B cell (primary cell): ENCODE data around the gene MYMX. TPM values are rescaled to one million over a fixed set of nuclear protein-coding genes. Genes with fewer than 3 reads are reported as not detected.

ENCODE experiments used
- ATAC-seq: fragments of 200-7000 bp; cut with Tn5 transposase; one replicate; pipeline ENCODE4 v1.10.0; 2021; ENCODE audit warnings: low read depth, mild to moderate bottlenecking, moderate number of reproducible peaks, moderate library complexity
- CTCF ChIA-PET: fragments of 350-600 bp; sonication (Branson Sonifier 250); formaldehyde crosslinking; loops from one replicate; lab custom pipeline; 2021; ENCODE audit warnings: antibody characterized with exemption, inconsistent platforms; lab: Charles Lee
- POLR2A ChIA-PET: fragments of 350-600 bp; sonication (Branson Sonifier 250); formaldehyde crosslinking; loops from one replicate; lab custom pipeline; 2021; ENCODE audit warnings: antibody characterized with exemption; lab: Charles Lee
- DNase-seq: peaks from one replicate; pipeline ENCODE4 v3.0.0; 2013
- H2AFZ ChIP-seq: 2 replicates; pipeline ENCODE4 v1.6.1; 2012; ENCODE audit warnings: mild to moderate bottlenecking, low read depth, low read length; ENCODE audit not compliant: insufficient read depth, poor library complexity, severe bottlenecking
- H3K27ac ChIP-seq, 2 donors: 1 replicate in 1 of 2; 2 replicates in 1 of 2; pipeline ENCODE4 v1.5.1; 2012 to 2013; ENCODE audit warnings: low read length in 2 of 2, mild to moderate bottlenecking in 2 of 2, moderate library complexity in 1 of 2
- H3K27me3 ChIP-seq, 4 experiments: fragments of 200-600 bp in 1 of 4; sonication (generic) in 1 of 4; replicated peaks in 1 of 4; 1 replicate in 2 of 4; 2 replicates in 2 of 4; pipeline versions ENCODE4 v1.6.1 to v1.7.0; 2013 to 2016; ENCODE audit warnings: low read length in 3 of 4, mild to moderate bottlenecking in 2 of 4, mixed read lengths in 1 of 4, moderate library complexity in 1 of 4; ENCODE audit not compliant: insufficient read depth in 4 of 4, control insufficient read depth in 3 of 4; ENCODE audit errors: control extremely low read depth in 1 of 4
- H3K36me3 ChIP-seq, 2 experiments: replicated peaks in 1 of 2; 1 replicate in 1 of 2; 2 replicates in 1 of 2; pipeline versions ENCODE4 v1.6.1 to v1.7.1; 2013; ENCODE audit warnings: low read length in 1 of 2; ENCODE audit not compliant: insufficient read depth in 2 of 2, control insufficient read depth in 1 of 2; ENCODE audit errors: control extremely low read depth in 1 of 2, extremely low read depth in 1 of 2
- H3K4me1 ChIP-seq, 2 donors: fragments of 200-600 bp in 1 of 2; sonication (generic) in 1 of 2; 1 replicate in 1 of 2; 2 replicates in 1 of 2; pipeline versions ENCODE4 v1.5.1 to v1.6.1; 2013 to 2017; ENCODE audit warnings: low read length in 2 of 2; ENCODE audit not compliant: control insufficient read depth in 2 of 2, insufficient read depth in 2 of 2
- H3K4me2 ChIP-seq: replicated peaks from 2 replicates; pipeline ENCODE3; 2012; ENCODE audit warnings: mild to moderate bottlenecking, low read depth, low read length; ENCODE audit not compliant: poor library complexity, severe bottlenecking
- H3K4me3 ChIP-seq, 5 experiments: fragments of 200-600 bp in 1 of 5; sonication (generic) in 1 of 5; 1 replicate in 3 of 5; 2 replicates in 2 of 5; pipeline versions ENCODE4 v1.5.1 to v1.7.0; 2011 to 2016; ENCODE audit warnings: low read length in 4 of 5, mild to moderate bottlenecking in 4 of 5, low read depth in 2 of 5, control low read depth in 1 of 5, moderate library complexity in 1 of 5; ENCODE audit not compliant: insufficient read depth in 1 of 5; ENCODE audit errors: control extremely low read depth in 1 of 5, extremely low read depth in 1 of 5
- H3K79me2 ChIP-seq: fragments of 200-600 bp; sonication (generic); one replicate; pipeline ENCODE4 v1.6.0; 2016; ENCODE audit warnings: low read length; ENCODE audit not compliant: control insufficient read depth, insufficient read depth
- H3K9ac ChIP-seq: fragments of 200-600 bp; sonication (generic); 2 replicates; pipeline ENCODE4 v1.6.1; 2017; ENCODE audit warnings: mild to moderate bottlenecking, low read length, moderate library complexity
- H3K9me3 ChIP-seq, 3 donors: one replicate each; pipeline versions ENCODE4 v1.6.1 to v1.7.1; 2013; ENCODE audit warnings: low read length in 2 of 3; ENCODE audit not compliant: control insufficient read depth in 2 of 3, insufficient read depth in 1 of 3; ENCODE audit errors: control extremely low read depth in 1 of 3
- H4K20me1 ChIP-seq: 2 replicates; pipeline ENCODE4 v1.6.0; 2012; ENCODE audit warnings: mild to moderate bottlenecking, low read length; ENCODE audit not compliant: insufficient read depth, control insufficient read depth, poor library complexity, severe bottlenecking
- H3K27ac Mint-ChIP-seq: one replicate; pipeline ENCODE4 v1.8.0; 2021; ENCODE audit warnings: mixed read lengths
- H3K27me3 Mint-ChIP-seq: one replicate; pipeline ENCODE4 v1.8.0; 2021; ENCODE audit warnings: mixed read lengths
- H3K4me1 Mint-ChIP-seq: one replicate; pipeline ENCODE4 v1.8.0; 2021; ENCODE audit warnings: mixed read lengths
- H3K4me3 Mint-ChIP-seq: one replicate; pipeline ENCODE4 v1.8.0; 2021; ENCODE audit warnings: mixed read lengths
- H3K9me3 Mint-ChIP-seq: one replicate; pipeline ENCODE4 v1.8.0; 2022; ENCODE audit warnings: mixed read lengths; ENCODE audit not compliant: insufficient read depth
- EZH2 ChIP-seq: IDR thresholded peaks from 2 replicates; pipeline ENCODE4 v1.6.1; 2012; ENCODE audit warnings: borderline replicate concordance, low read depth, mild to moderate bottlenecking, moderate library complexity, low read length; ENCODE audit not compliant: insufficient read depth, poor library complexity, severe bottlenecking
- WGBS: methylation state at CpG from one replicate; pipeline ENCODE4 v1.1.5; 2013; ENCODE audit warnings: missing lambda C conversion rate; ENCODE audit not compliant: insufficient coverage; 5-methylcytosine and 5-hydroxymethylcytosine counted together
- intact Hi-C: fragments of 100-400 bp; cut with micrococcal nuclease; formaldehyde crosslinking; loops from one replicate; pipeline ENCODE4 v1.10.0; 2022
- polyA minus RNA-seq: library from RNA; depleted of rRNA, polyadenylated mRNA; stranded (reverse); fragments of >200 nt; gene quantifications from 2 replicates; pipeline ENCODE4 v1.2.3, GENCODE V29; 2012
- polyA plus RNA-seq: library from polyadenylated mRNA; depleted of rRNA; stranded (reverse); fragments of >200 nt; gene quantifications from 2 replicates; pipeline ENCODE4 v1.2.3, GENCODE V29; 2012
- total RNA-seq, 2 donors: library from RNA; stranded (reverse); fragments of 120-200 nt in 1 of 2; gene quantifications; 1 replicate in 1 of 2; 2 replicates in 1 of 2; pipeline versions ENCODE4 v1.2.3 to v1.2.4, GENCODE V29; 2013 to 2022
- TF ChIP-seq, protein P1 (sequence below): fragments of 200-600 bp; IDR thresholded peaks from one replicate; pipeline ENCODE4 v1.8.0; 2022; ENCODE audit warnings: antibody characterized with exemption, mild to moderate bottlenecking

Gene MYMX
- total RNA-seq: not detected in 2 replicates
- total RNA-seq (2013): 0.16 TPM
- polyA plus RNA-seq: not detected in 2 replicates
- polyA minus RNA-seq: not detected in 2 replicates

DNA sequence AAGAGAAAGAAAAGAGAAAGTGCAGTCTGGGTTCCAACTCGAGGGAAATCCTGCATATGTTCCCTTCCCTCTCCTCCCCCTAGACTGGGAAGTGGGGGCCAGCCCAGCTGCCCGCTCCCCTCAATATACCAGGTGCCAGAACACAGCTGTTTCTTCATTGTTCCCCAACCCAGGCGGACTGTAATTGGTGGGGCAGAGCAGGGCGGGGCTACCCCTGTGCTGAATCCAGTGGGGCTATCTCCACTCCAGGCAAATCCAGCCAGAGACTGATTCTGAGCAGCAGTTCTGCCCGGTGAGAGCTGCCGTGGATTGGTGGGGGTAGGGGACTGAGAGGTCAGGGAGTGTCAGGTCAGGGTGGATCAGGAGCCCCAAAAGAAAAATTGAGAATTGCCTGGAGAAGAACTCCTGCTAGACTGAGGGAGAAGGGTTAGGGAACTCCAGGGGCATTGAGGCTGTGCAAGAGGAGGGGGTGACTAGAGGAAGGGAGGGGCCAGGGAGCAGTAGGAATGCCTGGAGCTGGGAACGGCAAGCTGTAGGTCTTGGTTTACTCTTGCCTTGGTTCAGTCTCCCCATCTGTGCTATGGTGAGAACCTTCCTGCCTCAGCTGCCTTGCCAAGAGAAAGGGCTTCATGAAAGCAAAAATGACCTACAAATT lies at the start of gene MYMX:
MYMX (plus strand) TSS at position 250 of the 655 bp plus-strand sequence. CDS start 546 bp downstream, outside the sequence.
- CTCF ChIA-PET: interaction anchor here (0.5 to 0.7 kb wide), 2 partner anchors 35 to 1092 kb away, joined by 4 to 6 read pairs; no protein-coding TSS in a partner anchor
- Mint-ChIP-seq H3K4me3 (no peak within 1 kb of the TSS), H3K4me1 (peaks cover 23% of the 10 kb centered on the region), H3K27me3 (no peaks in the 10 kb centered on the region), H3K9me3 (no peaks in the 10 kb centered on the region), H3K27ac (no peak within 1 kb of the TSS)
- H3K4me1 ChIP-seq: peaks cover 14 to 26% of the 10 kb centered on the region in 2 donors
- H3K4me2 ChIP-seq: no peak within 1 kb of the TSS
- H3K9me3 ChIP-seq: no peaks in the 10 kb centered on the region
- H3K9ac ChIP-seq: no peak within 1 kb of the TSS
- POLR2A ChIA-PET: no interaction called here
- no peaks in the 10 kb centered on the region for H3K79me2 ChIP-seq
- no peak within 1 kb of the TSS for H3K4me3 ChIP-seq
- no peak for TF ChIP-seq EZH2
- TF ChIP-seq, protein P1, sequence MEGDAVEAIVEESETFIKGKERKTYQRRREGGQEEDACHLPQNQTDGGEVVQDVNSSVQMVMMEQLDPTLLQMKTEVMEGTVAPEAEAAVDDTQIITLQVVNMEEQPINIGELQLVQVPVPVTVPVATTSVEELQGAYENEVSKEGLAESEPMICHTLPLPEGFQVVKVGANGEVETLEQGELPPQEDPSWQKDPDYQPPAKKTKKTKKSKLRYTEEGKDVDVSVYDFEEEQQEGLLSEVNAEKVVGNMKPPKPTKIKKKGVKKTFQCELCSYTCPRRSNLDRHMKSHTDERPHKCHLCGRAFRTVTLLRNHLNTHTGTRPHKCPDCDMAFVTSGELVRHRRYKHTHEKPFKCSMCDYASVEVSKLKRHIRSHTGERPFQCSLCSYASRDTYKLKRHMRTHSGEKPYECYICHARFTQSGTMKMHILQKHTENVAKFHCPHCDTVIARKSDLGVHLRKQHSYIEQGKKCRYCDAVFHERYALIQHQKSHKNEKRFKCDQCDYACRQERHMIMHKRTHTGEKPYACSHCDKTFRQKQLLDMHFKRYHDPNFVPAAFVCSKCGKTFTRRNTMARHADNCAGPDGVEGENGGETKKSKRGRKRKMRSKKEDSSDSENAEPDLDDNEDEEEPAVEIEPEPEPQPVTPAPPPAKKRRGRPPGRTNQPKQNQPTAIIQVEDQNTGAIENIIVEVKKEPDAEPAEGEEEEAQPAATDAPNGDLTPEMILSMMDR: no peak
- H3K27ac ChIP-seq: no peak within 1 kb of the TSS
- no peak within 1 kb of the TSS for H2AFZ ChIP-seq
- peaks cover 0 to 3% (median 0%) of the 10 kb centered on the region in 4 experiments for H3K27me3 ChIP-seq
- 72% methylated on average over 3 of the region's 7 CpGs for WGBS
- H4K20me1 ChIP-seq: no peaks in the 10 kb centered on the region
- DNase-seq: no peak
- H3K36me3 ChIP-seq: no peaks in the 10 kb centered on the region
- intact Hi-C loops: no loop called here
- no peak for ATAC-seq

DNA sequence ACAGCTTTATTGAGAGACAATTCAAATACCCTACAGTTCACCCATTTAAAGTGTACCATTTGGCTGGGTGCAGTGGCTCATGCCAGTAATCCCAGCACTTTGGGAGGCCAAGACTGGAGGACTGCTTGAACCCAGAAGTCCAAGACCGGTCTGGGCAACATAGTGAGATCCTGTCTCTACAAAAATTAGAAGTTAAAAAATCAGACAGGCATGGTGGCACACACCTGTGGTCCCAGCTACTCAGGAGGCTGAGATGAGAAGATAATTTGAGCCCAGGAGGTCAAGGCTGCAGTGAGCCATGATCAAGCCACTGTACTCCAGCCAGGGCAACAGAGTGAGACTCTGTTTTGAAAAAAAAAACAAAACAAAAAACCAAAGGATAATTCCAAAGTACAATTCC lies 49.2 kb upstream of the MYMX start:
- CTCF ChIA-PET: interaction anchor here (0.7 to 0.9 kb wide), 2 partner anchors 9 to 170 kb away, joined by 3 to 4 read pairs; no protein-coding TSS in a partner anchor
- intact Hi-C loops: no loop called here
- no peak overlapping the region for H3K27ac Mint-ChIP-seq

More for the DNA sequence above, 49.2 kb upstream of the MYMX start:
- Histone ChIP-seq H3K4me2 (no peak overlapping the region), H3K4me1 (peaks cover 0 to under 1% of the 10 kb centered on the region in 2 donors), H3K27ac (no peak overlapping the region), H3K27me3 (peaks cover 0 to 11% (median 0%) of the 10 kb centered on the region in 4 experiments), H4K20me1 (no peaks in the 10 kb centered on the region), H3K79me2 (no peaks in the 10 kb centered on the region), H3K9me3 (no peaks in the 10 kb centered on the region), H3K9ac (no peak overlapping the region), H2AFZ (no peak overlapping the region), H3K36me3 (no peaks in the 10 kb centered on the region), H3K4me3 (no peak overlapping the region)
- no peak for TF ChIP-seq EZH2
- TF ChIP-seq, protein P1: no peak
- no peak for DNase-seq
- 86% methylated on average over 1 of the region's 1 CpG for WGBS
- Mint-ChIP-seq H3K27me3 (peaks cover 42% of the 10 kb centered on the region), H3K4me3 (no peak overlapping the region), H3K4me1 (no peaks in the 10 kb centered on the region), H3K9me3 (no peaks in the 10 kb centered on the region)
- ATAC-seq: no peak
- POLR2A ChIA-PET: no interaction called here
